Smooth muscle cell (in vitro differentiated cells): ENCODE data around the gene PARD3B. TPM values are rescaled to one million over a fixed set of nuclear protein-coding genes. Genes with fewer than 3 reads are reported as not detected.
A peak's percentile ranks its signal among the peaks of the same experiment; 100 is the strongest.

Experiments used
- DNase-seq: peaks from one replicate; lab custom pipeline; 2025; ENCODE audit not compliant: unreplicated experiment; lab: John Stamatoyannopoulos, UW
- H2AFZ ChIP-seq: fragments of 200-600 bp; sonication (generic); 2 replicates; pipeline ENCODE4 v1.6.0; 2016; ENCODE audit warnings: antibody characterized with exemption, low read depth, mild to moderate bottlenecking
- H3F3A ChIP-seq: fragments of 200-600 bp; sonication (generic); 2 replicates; pipeline ENCODE4 v1.6.0; 2017; ENCODE audit warnings: antibody characterized with exemption, low read depth
- H3K27ac ChIP-seq: fragments of 200-600 bp; sonication (generic); 2 replicates; pipeline ENCODE4 v1.5.1; 2016; ENCODE audit warnings: low read depth, mild to moderate bottlenecking
- H3K27me3 ChIP-seq: fragments of 200-600 bp; sonication (generic); 2 replicates; pipeline ENCODE4 v1.6.1; 2016; ENCODE audit warnings: low read depth, mild to moderate bottlenecking
- H3K36me3 ChIP-seq: fragments of 200-600 bp; sonication (generic); 2 replicates; pipeline ENCODE4 v1.5.1; 2016; ENCODE audit warnings: low read depth
- H3K4me1 ChIP-seq: fragments of 200-600 bp; sonication (generic); 2 replicates; pipeline ENCODE4 v1.5.1; 2016; ENCODE audit warnings: low read depth
- H3K4me2 ChIP-seq: fragments of 200-600 bp; sonication (generic); 2 replicates; pipeline ENCODE4 v1.6.0; 2016; ENCODE audit warnings: mild to moderate bottlenecking
- H3K4me3 ChIP-seq: fragments of 200-600 bp; sonication (generic); 2 replicates; pipeline ENCODE4 v1.5.1; 2016; ENCODE audit warnings: mild to moderate bottlenecking
- H3K79me2 ChIP-seq: fragments of 200-600 bp; sonication (generic); 2 replicates; pipeline ENCODE4 v1.6.0; 2016; ENCODE audit warnings: low read depth, mild to moderate bottlenecking
- H3K9ac ChIP-seq: fragments of 200-600 bp; sonication (generic); 2 replicates; pipeline ENCODE4 v1.6.0; 2016; ENCODE audit warnings: low read depth
- H3K9me3 ChIP-seq: fragments of 200-600 bp; sonication (generic); replicated peaks from 2 replicates; pipeline ENCODE4 v1.5.1; 2016; ENCODE audit warnings: low read depth
- H4K20me1 ChIP-seq: fragments of 200-600 bp; sonication (generic); 2 replicates; pipeline ENCODE4 v1.6.0; 2016; ENCODE audit warnings: low read depth
- WGBS: methylation state at CpG from one replicate; pipeline ENCODE4 v1.1.7; 2016; ENCODE audit warnings: low lambda C conversion rate; 5-methylcytosine and 5-hydroxymethylcytosine counted together
- polyA plus RNA-seq: library from polyadenylated mRNA; unstranded; fragments of >200 nt; fragmentation: Nextera tagmentation; extraction: Ambion mirVana; gene quantifications from 2 replicates; pipeline ENCODE4 v1.2.1, GENCODE V29; 2016
- total RNA-seq: library from RNA; depleted of rRNA; stranded (reverse); fragments of >200 nt; gene quantifications from 2 replicates; pipeline ENCODE4 v1.2.3, GENCODE V29; 2014
- TF ChIP-seq, protein P1 (sequence below): fragments of 200-600 bp; sonication (generic); IDR thresholded peaks from 2 replicates; pipeline ENCODE4 v1.5.1; 2017; ENCODE audit warnings: borderline replicate concordance, mild to moderate bottlenecking, antibody characterized with exemption; ENCODE audit not compliant: insufficient read depth, poor library complexity, severe bottlenecking

PARD3B gene
- total and polyA plus RNA-seq, 2 experiments from 2014 or later = 3.3 to 12.2 TPM

DNA sequence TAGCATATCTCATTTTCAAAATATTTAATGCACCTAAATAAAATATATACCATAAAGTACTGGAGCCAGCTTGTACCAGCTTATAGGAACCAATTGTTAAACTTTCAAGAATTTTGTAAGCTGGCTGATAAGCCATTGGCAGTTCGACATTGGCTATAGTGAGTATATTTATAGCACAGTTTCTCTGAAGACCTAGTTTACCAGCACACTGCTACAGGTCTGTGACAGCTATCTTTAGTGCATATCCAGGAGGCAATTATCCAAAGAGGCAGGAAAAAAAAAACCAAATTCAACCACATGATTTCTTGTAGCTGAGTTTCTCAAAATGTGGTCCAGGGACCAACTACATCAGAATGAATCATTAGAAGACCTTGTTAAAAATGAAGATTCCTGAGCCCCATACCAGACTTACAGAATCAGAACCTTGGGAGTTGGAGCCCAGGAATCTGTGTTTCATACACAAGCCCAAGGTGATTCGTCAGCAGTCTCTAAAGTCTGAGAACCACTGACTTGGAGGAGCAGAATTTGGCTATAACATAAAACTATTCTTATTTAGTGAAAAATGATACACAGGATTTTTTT, 858.1 kb downstream of the PARD3B start:
- Histone ChIP-seq H4K20me1 (no peaks in the 10 kb centered on the region), H3K27ac (no peak overlapping the region), H3K4me3 (no peak overlapping the region), H3K9ac (no peak overlapping the region), H3F3A (no peaks in the 10 kb centered on the region), H3K9me3 (no peaks in the 10 kb centered on the region), H3K79me2 (no peaks in the 10 kb centered on the region), H3K27me3 (no peaks in the 10 kb centered on the region), H2AFZ (no peak overlapping the region), H3K4me1 (no peaks in the 10 kb centered on the region), H3K4me2 (no peak overlapping the region), H3K36me3 (no peaks in the 10 kb centered on the region)
- TF ChIP-seq, protein P1, sequence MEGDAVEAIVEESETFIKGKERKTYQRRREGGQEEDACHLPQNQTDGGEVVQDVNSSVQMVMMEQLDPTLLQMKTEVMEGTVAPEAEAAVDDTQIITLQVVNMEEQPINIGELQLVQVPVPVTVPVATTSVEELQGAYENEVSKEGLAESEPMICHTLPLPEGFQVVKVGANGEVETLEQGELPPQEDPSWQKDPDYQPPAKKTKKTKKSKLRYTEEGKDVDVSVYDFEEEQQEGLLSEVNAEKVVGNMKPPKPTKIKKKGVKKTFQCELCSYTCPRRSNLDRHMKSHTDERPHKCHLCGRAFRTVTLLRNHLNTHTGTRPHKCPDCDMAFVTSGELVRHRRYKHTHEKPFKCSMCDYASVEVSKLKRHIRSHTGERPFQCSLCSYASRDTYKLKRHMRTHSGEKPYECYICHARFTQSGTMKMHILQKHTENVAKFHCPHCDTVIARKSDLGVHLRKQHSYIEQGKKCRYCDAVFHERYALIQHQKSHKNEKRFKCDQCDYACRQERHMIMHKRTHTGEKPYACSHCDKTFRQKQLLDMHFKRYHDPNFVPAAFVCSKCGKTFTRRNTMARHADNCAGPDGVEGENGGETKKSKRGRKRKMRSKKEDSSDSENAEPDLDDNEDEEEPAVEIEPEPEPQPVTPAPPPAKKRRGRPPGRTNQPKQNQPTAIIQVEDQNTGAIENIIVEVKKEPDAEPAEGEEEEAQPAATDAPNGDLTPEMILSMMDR = no peak
- DNase-seq = no peak
- 91% methylated on average over 2 of the region's 2 CpGs for WGBS

DNA sequence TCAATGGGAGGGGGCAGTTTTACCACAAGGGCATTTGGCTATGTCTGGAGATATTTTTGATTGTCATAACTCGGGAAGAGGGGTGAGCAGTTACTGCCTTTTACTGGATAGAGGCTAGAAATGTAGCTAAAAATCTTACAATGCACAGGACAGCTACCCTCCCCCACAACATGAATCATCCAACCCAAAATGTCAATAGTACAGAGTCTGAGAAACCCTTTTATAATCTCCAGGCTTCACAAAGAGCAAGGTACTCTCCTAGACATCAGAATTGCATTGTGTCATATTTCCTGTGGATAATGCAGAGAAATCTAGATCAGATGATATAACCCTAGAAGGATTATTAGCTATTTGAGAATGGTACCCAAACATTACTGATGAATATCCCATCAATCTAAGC, 859.9 kb downstream of the PARD3B start:
- Histone ChIP-seq H3K4me2 (peak overlapping the region; percentile 21), H2AFZ (no peak overlapping the region), H3K9me3 (no peaks in the 10 kb centered on the region), H3K79me2 (no peaks in the 10 kb centered on the region), H3K27ac (peak overlapping the region; percentile 17), H3F3A (no peaks in the 10 kb centered on the region), H3K36me3 (no peaks in the 10 kb centered on the region), H4K20me1 (no peaks in the 10 kb centered on the region), H3K4me3 (no peak overlapping the region), H3K9ac (no peak overlapping the region), H3K27me3 (no peaks in the 10 kb centered on the region), H3K4me1 (no peaks in the 10 kb centered on the region)
- WGBS = 50% methylated on average over 1 of the region's 1 CpG
- DNase-seq = no peak
- TF ChIP-seq, protein P1 = no peak

DNA sequence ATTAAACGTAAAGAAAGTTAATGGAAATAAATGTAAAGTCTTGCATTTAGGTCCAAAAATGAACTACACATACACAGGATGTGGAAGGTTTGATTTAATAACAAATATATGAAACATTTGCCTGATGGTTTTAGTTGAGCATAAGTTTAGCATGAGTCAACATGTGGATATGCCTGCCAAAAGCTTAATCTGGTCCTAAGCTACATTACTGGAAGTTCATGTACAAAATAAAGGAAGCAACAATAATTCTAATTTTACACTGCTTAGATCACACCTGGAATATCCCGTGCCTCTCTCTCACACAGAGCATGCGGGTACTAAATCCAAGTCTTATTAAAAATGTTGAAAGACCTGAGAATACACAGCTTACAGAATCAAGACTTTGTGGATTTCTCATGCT, 860.5 kb downstream of the PARD3B start:
- H3K4me2 ChIP-seq = peak overlapping the region; percentile 21
- TF ChIP-seq, protein P1 = no peak
- H2AFZ ChIP-seq = no peak overlapping the region
- H3K79me2 ChIP-seq = no peaks in the 10 kb centered on the region
- no peaks in the 10 kb centered on the region for H3F3A ChIP-seq
- H3K9me3 ChIP-seq = no peaks in the 10 kb centered on the region
- H3K4me1 ChIP-seq = no peaks in the 10 kb centered on the region
- no peaks in the 10 kb centered on the region for H3K36me3 ChIP-seq
- no peak overlapping the region for H3K9ac ChIP-seq
- peak overlapping the region; percentile 17 for H3K27ac ChIP-seq
- no peak overlapping the region for H3K4me3 ChIP-seq
- no peaks in the 10 kb centered on the region for H3K27me3 ChIP-seq
- no peaks in the 10 kb centered on the region for H4K20me1 ChIP-seq
- 72% methylated on average over 3 of the region's 3 CpGs for WGBS
- no peak for DNase-seq

GRCh38 chr2:205407984-205408383, 862.7 kb downstream of the PARD3B start:
- H3K4me2 ChIP-seq = peak overlapping the region; percentile 21
- no peak overlapping the region for H3K9ac ChIP-seq
- H3F3A ChIP-seq = no peaks in the 10 kb centered on the region
- no peaks in the 10 kb centered on the region for H3K9me3 ChIP-seq
- H3K4me1 ChIP-seq = no peaks in the 10 kb centered on the region
- H2AFZ ChIP-seq = no peak overlapping the region
- H3K36me3 ChIP-seq = no peaks in the 10 kb centered on the region
- peak overlapping the region; percentile 2 for H3K27ac ChIP-seq
- H3K4me3 ChIP-seq = no peak overlapping the region
- no peaks in the 10 kb centered on the region for H3K27me3 ChIP-seq
- H3K79me2 ChIP-seq = no peaks in the 10 kb centered on the region
- TF ChIP-seq, protein P1 = no peak
- no peak for DNase-seq
- WGBS = 26% methylated on average over 3 of the region's 3 CpGs
- no peaks in the 10 kb centered on the region for H4K20me1 ChIP-seq
